Measurements from ENCODE around the gene THRB. TPM values are rescaled to one million over a fixed set of nuclear protein-coding genes. Genes with fewer than 3 reads are reported as not detected.

The THRB gene
- total RNA-seq, 1 donor from 2014 or later, result 0.31 TPM

DNA sequence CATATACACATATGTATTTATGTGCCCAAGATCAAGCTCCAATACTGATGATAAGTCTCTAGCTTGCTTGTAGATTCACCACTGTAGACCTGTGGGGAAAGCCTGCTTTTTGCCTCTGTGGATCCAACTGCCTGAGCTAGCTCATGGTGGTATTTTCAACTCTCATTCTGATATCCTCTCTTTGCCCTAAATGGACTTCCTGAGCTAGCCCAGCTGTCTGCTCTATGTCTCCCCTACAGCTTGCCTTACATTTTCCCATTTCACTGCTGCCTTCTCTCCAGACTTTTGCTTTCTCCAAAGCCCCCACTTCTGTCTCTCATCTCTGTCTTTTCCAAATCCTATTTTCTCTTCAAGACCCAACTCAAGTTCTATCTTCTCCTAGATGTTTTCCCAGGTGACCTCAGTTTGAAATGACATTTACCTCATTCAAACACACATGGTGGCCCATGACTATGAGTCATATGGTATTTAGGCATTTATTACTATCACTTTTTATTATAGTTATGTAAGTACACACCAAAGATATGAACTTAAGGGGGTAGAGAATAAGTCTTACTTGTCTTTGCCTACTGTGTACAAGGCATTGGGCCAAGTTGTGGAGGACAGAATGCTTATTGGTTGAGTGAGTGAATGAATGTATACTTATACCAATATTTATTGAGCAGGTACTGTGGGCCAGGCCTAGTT, 357.9 kb downstream of the THRB start:
- H3K9me3 Mint-ChIP-seq, result no peaks in the 10 kb centered on the region
- intact Hi-C loops (cut with micrococcal nuclease), result no loop called here

DNA sequence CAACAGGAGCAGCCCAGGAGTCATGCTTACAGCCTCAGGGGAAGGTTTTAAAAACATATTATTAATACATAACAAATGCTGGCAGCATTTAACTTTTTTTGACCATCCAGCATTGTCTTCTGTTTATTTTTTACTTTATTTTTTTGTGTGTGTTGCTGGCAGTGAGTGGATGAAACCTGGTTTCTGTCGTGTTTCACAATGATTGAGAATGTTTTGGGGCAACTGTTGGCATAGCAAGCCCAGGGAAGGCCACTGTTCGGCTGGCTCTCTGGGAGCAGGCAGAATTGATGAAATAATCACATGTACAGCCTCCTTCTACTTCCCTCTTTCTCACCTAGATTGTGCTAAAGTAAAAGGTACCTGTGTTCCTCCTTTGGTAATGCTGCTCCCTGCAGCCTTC, 359.4 kb downstream of the THRB start:
- ATAC-seq (ENCODE audit: low read depth) (no peak), DNase-seq (no peak)
- no peak overlapping the region for H3K27ac Mint-ChIP-seq
- H3K36me3 Mint-ChIP-seq (ENCODE audit: low read depth), result no peaks in the 10 kb centered on the region
- TF ChIP-seq, protein P1, sequence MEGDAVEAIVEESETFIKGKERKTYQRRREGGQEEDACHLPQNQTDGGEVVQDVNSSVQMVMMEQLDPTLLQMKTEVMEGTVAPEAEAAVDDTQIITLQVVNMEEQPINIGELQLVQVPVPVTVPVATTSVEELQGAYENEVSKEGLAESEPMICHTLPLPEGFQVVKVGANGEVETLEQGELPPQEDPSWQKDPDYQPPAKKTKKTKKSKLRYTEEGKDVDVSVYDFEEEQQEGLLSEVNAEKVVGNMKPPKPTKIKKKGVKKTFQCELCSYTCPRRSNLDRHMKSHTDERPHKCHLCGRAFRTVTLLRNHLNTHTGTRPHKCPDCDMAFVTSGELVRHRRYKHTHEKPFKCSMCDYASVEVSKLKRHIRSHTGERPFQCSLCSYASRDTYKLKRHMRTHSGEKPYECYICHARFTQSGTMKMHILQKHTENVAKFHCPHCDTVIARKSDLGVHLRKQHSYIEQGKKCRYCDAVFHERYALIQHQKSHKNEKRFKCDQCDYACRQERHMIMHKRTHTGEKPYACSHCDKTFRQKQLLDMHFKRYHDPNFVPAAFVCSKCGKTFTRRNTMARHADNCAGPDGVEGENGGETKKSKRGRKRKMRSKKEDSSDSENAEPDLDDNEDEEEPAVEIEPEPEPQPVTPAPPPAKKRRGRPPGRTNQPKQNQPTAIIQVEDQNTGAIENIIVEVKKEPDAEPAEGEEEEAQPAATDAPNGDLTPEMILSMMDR (IDR thresholded peaks at IDR 0.05), result no peak
- ChIA-PET POLR2A (no interaction called here), CTCF (no interaction called here)
- intact Hi-C loops (cut with micrococcal nuclease), result no loop called here
- H3K27me3 Mint-ChIP-seq, result no peaks in the 10 kb centered on the region
- H3K4me3 Mint-ChIP-seq, result no peak overlapping the region
- peaks cover 2% of the 10 kb centered on the region for H3K4me1 Mint-ChIP-seq
- peaks cover 4% of the 10 kb centered on the region for H3K9me3 Mint-ChIP-seq

More for the DNA sequence above, 357.9 kb downstream of the THRB start:
- DNase-seq (no peak), ATAC-seq (ENCODE audit: low read depth) (no peak)
- CTCF ChIA-PET, result no interaction called here
- TF ChIP-seq, protein P1 (IDR thresholded peaks at IDR 0.05), result no peak
- H3K27ac Mint-ChIP-seq, result no peak overlapping the region
- H3K27me3 Mint-ChIP-seq, result no peaks in the 10 kb centered on the region
- H3K4me1 Mint-ChIP-seq, result peaks cover 2% of the 10 kb centered on the region
- H3K36me3 Mint-ChIP-seq (ENCODE audit: low read depth), result no peaks in the 10 kb centered on the region
- H3K4me3 Mint-ChIP-seq, result no peak overlapping the region
- POLR2A ChIA-PET, result no interaction called here

DNA sequence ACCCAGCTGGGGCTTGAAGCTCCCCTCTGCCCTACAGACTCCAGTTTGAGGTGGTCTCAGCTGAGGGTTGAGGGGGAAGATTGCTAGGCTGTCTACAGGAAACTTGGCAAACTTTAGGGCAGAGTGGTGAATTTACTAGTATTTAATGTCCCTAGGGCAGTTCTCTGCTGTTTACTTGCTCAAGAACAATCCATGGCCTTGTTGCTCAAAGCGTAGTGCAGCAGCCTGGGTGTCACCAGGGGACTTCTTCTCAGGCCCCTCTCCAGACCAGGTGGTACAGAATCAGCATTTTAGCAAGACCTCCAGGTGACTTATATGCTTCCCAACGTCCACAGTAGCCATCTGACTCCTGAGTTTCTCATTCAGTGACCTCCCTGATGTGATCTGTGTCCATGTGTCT, 360.7 kb downstream of the THRB start:
- Mint-ChIP-seq H3K9me3 (peaks cover 4% of the 10 kb centered on the region), H3K27ac (no peak overlapping the region), H3K4me3 (no peak overlapping the region), H3K36me3 (ENCODE audit: low read depth) (no peaks in the 10 kb centered on the region), H3K27me3 (no peaks in the 10 kb centered on the region), H3K4me1 (peaks cover 2% of the 10 kb centered on the region)
- TF ChIP-seq, protein P1 (IDR thresholded peaks at IDR 0.05), result no peak
- ChIA-PET CTCF (no interaction called here), POLR2A (no interaction called here)
- ATAC-seq (ENCODE audit: low read depth) (no peak), DNase-seq (no peak)
- intact Hi-C loops (cut with micrococcal nuclease), result no loop called here

DNA sequence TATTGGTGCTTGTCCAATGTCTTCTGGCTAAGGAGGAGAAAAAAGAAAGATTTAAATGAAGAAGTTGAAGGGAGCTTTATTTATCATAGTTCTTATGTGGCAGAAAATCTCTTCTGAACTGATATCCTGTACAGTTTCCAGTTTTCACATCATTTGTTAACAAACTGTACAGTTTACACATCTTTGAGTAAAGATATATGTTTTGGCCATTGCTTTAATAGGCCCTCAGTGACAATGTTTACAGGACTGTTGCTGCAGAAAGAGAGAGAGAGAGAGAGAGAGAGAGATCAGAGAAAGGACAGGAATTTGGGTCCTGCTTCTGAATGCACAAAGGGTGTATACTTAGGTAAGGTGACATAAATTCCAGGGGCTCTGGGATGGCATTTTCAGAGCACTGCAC, 361.2 kb downstream of the THRB start:
- CTCF ChIA-PET, result no interaction called here
- no peak for DNase-seq
- Mint-ChIP-seq H3K27ac (no peak overlapping the region), H3K4me1 (peaks cover 2% of the 10 kb centered on the region), H3K4me3 (no peak overlapping the region), H3K36me3 (ENCODE audit: low read depth) (no peaks in the 10 kb centered on the region), H3K27me3 (no peaks in the 10 kb centered on the region), H3K9me3 (peaks cover 4% of the 10 kb centered on the region)
- no peak for ATAC-seq (ENCODE audit: low read depth)
- intact Hi-C loops (cut with micrococcal nuclease), result no loop called here
- POLR2A ChIA-PET, result no interaction called here
- TF ChIP-seq, protein P1 (IDR thresholded peaks at IDR 0.05), result no peak

DNA sequence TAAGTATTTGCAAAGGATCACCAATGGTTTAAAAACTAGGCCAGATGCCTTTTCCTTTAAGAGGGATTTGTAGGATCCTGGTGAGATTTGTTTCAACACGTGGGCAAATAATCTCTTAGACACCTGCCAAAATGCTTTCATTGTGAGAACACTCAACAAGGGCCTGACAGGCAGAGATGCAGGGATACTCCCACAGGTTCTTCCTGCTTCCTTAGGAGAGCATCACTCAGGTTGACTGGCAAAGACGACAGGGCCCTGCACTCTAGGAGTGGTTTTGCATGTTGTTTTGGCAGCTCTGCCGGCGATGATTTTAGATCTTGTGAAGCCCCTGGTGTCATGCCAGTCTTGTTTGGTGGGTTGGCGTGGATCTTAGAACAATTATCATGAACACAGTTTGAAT, 365.1 kb downstream of the THRB start:
- Mint-ChIP-seq H3K36me3 (ENCODE audit: low read depth) (no peaks in the 10 kb centered on the region), H3K9me3 (peaks cover 4% of the 10 kb centered on the region), H3K4me1 (no peaks in the 10 kb centered on the region), H3K27ac (no peak overlapping the region), H3K4me3 (no peak overlapping the region), H3K27me3 (no peaks in the 10 kb centered on the region)
- ChIA-PET CTCF (no interaction called here), POLR2A (no interaction called here)
- intact Hi-C loops (cut with micrococcal nuclease), result no loop called here
- TF ChIP-seq, protein P1 (IDR thresholded peaks at IDR 0.05), result no peak
- DNase-seq (no peak), ATAC-seq (ENCODE audit: low read depth) (no peak)
